Mucosa of stomach (tissue), 1 donor: ENCODE results near the gene PPFIBP1.

Experiments
- H3K27me3 ChIP-seq: one replicate; pipeline ENCODE4 v1.7.0; 2013; ENCODE audit warnings: mild to moderate bottlenecking, low read length; ENCODE audit not compliant: control insufficient read depth, insufficient read depth
- H3K36me3 ChIP-seq: one replicate; pipeline ENCODE4 v1.7.0; 2013; ENCODE audit warnings: low read length; ENCODE audit not compliant: control insufficient read depth, insufficient read depth
- H3K4me1 ChIP-seq: one replicate; pipeline ENCODE4 v1.7.0; 2013; ENCODE audit warnings: mild to moderate bottlenecking, low read length; ENCODE audit not compliant: control insufficient read depth, insufficient read depth
- H3K4me3 ChIP-seq: one replicate; pipeline ENCODE4 v1.7.0; 2013; ENCODE audit warnings: low read length
- H3K9ac ChIP-seq: one replicate; pipeline ENCODE4 v1.7.0; 2013; ENCODE audit warnings: mild to moderate bottlenecking, low read length, moderate library complexity
- H3K9me3 ChIP-seq: one replicate; pipeline ENCODE4 v1.7.0; 2013; ENCODE audit warnings: mild to moderate bottlenecking, low read length, moderate library complexity; ENCODE audit not compliant: control insufficient read depth
- donor health status: Pancreatic carcinoma.

PPFIBP1 gene

DNA sequence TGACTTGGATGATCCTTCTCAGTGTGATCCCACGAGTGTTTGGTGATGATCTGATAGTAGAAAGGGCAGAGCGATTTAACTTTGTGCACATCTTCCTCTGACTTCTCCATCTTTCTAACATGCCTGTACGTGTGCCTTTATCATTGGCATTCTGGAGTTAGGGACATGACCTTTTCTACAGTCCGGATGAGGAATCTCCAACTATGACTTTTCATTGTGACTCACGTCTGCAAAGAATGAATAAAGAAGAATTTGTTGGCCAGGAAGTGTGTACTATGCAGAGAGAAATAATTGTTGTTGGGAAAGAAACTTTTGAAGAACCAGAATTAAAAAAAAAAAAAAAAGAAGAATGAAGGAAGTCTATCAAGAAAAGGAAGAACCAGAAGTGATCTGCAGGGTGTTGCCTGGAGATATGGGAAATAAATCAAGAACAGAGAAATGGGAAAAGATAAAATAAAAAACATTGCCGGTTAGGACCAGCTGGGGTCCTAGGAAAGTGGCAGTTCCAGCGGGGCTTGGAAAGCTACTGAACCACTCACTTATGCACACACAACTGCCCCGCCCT, 25.3 kb downstream of the PPFIBP1 start:
- Histone ChIP-seq H3K9me3 (no peaks in the 10 kb centered on the region), H3K27me3 (no peaks in the 10 kb centered on the region), H3K36me3 (no peaks in the 10 kb centered on the region), H3K4me1 (peaks cover 37% of the 10 kb centered on the region), H3K4me3 (no peak overlapping the region), H3K9ac (no peak overlapping the region)

- H3K4me3 ChIP-seq: no peak overlapping the region
- H3K9ac ChIP-seq: no peak overlapping the region
- H3K27me3 ChIP-seq: no peaks in the 10 kb centered on the region
- peaks cover 43% of the 10 kb centered on the region for H3K4me1 ChIP-seq
- no peaks in the 10 kb centered on the region for H3K36me3 ChIP-seq
- no peaks in the 10 kb centered on the region for H3K9me3 ChIP-seq
These were observed 26.0 kb downstream of the PPFIBP1 start for GRCh38 chr12:27549801-27550652.

GRCh38 chr12:27550653-27550975, 26.6 kb downstream of the PPFIBP1 start:
- no peak overlapping the region for H3K9ac ChIP-seq
- peaks cover 49% of the 10 kb centered on the region for H3K4me1 ChIP-seq
- no peaks in the 10 kb centered on the region for H3K36me3 ChIP-seq
- H3K9me3 ChIP-seq: no peaks in the 10 kb centered on the region
- H3K4me3 ChIP-seq: no peak overlapping the region
- H3K27me3 ChIP-seq: no peaks in the 10 kb centered on the region

GRCh38 chr12:27551172-27551840, 27.3 kb downstream of the PPFIBP1 start:
- Histone ChIP-seq H3K9me3 (no peaks in the 10 kb centered on the region), H3K4me3 (no peak overlapping the region)

GRCh38 chr12:27552235-27552634, 28.2 kb downstream of the PPFIBP1 start:
- Histone ChIP-seq H3K9me3 (no peaks in the 10 kb centered on the region), H3K36me3 (no peaks in the 10 kb centered on the region), H3K9ac (no peak overlapping the region), H3K4me1 (peaks cover 62% of the 10 kb centered on the region), H3K27me3 (no peaks in the 10 kb centered on the region), H3K4me3 (no peak overlapping the region)

More at GRCh38 chr12:27551172-27551840, 27.3 kb downstream of the PPFIBP1 start:
- no peaks in the 10 kb centered on the region for H3K27me3 ChIP-seq
- no peak overlapping the region for H3K9ac ChIP-seq
- H3K4me1 ChIP-seq: peaks cover 56% of the 10 kb centered on the region
- no peaks in the 10 kb centered on the region for H3K36me3 ChIP-seq

DNA sequence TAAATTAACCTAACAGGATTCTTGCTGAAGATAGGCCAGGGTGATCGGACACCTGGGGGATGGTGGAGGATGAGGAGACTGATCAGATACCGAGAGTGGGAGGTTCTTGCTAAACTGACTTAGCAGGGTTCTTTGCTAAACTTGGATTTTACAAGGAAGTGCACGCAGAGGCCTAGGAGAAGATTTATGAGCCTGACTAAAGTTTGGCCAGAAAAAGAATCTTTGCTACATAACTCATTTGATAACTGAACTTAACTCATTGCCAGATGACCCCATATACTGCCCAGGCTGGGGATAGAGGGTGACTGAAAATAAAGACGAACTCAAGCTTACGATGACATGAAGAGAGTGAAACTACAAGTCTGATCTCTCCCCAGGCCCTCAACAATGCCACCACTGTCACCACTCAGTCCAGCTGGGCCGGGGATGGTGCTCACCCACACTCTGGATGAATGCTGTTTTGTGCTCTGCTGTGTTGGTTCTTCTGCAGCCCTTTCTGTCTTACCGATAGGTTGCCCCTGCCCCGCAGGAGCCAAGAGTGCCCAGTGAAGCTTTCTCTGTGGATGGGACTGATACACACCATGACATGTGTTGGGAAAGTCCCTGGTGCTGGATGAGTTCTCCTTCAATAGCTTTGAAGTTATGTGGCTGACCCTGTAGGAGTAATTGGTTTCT, 29.0 kb downstream of the PPFIBP1 start:
- Histone ChIP-seq H3K36me3 (no peaks in the 10 kb centered on the region), H3K9ac (no peak overlapping the region), H3K27me3 (no peaks in the 10 kb centered on the region), H3K9me3 (no peaks in the 10 kb centered on the region), H3K4me1 (peaks cover 63% of the 10 kb centered on the region), H3K4me3 (no peak overlapping the region)

GRCh38 chr12:27553941-27554340, 29.9 kb downstream of the PPFIBP1 start:
- Histone ChIP-seq H3K9ac (no peak overlapping the region), H3K36me3 (no peaks in the 10 kb centered on the region), H3K4me3 (no peak overlapping the region), H3K4me1 (peaks cover 54% of the 10 kb centered on the region), H3K9me3 (no peaks in the 10 kb centered on the region), H3K27me3 (no peaks in the 10 kb centered on the region)

GRCh38 chr12:27554421-27555186, 30.6 kb downstream of the PPFIBP1 start:
- Histone ChIP-seq H3K27me3 (no peaks in the 10 kb centered on the region), H3K4me3 (no peak overlapping the region), H3K9me3 (no peaks in the 10 kb centered on the region), H3K36me3 (no peaks in the 10 kb centered on the region), H3K9ac (no peak overlapping the region), H3K4me1 (peaks cover 47% of the 10 kb centered on the region)

DNA sequence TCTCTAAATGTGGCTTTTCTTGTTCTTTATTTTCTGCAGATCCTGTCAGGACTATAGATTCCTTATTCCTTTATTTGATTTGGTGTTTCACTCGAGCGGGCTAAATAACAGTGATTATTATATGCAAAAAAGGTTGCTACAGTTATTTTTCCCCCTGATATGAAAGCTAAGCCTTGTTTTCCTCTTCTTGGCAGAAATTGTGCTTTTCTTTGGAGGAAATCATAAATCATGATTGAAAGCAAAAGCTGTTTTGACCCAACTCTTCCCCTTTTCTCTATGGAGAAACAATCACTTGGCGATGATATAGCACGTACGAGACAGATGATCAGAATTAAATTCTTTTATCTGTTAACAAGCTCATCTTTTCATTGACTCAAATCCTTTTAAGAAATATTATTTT, 31.4 kb downstream of the PPFIBP1 start:
- Histone ChIP-seq H3K4me1 (peaks cover 40% of the 10 kb centered on the region), H3K36me3 (no peaks in the 10 kb centered on the region), H3K27me3 (no peaks in the 10 kb centered on the region), H3K4me3 (no peak overlapping the region), H3K9me3 (no peaks in the 10 kb centered on the region), H3K9ac (no peak overlapping the region)

DNA sequence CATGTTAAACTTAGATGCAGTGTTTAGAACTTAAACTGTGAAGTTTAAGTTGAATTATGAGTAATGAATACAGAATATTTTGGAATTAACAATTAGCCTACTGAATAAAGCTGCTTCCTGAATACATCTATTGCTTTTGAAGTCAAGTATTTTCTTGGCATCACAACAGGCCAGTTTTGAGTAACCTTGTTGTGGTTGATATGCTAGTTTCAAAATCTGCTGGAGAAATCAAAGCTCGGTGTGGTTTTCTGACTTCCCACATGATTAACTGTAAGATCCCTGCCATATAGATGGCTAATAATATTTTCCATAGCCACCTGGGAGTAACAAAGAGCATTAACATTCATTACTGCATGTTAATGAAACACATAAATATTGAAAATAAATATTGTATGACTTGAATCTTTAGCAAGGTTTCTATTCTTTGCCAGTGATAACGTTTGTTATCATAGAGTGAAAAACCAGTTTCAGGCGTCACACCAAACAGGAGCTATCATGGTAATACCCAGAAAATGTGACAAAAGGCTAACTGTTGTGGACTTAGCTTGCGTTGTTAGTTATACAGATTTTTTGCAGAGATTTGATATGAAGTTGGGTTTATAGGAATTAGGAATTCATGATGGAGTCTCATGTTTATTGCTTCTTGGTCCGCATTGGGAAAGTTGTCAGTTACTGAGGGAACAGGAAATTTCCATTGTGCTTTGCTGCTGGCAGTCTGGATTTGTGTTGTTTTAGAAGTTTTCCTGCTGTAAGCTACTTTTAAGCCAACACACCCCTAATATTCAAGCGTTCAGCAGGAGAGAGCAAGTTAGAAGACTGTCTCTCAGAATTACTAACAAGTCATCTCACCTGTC, 32.1 kb downstream of the PPFIBP1 start:
- H3K9ac ChIP-seq: peak overlapping the region; percentile 35
- no peaks in the 10 kb centered on the region for H3K27me3 ChIP-seq
- no peaks in the 10 kb centered on the region for H3K36me3 ChIP-seq
- peaks cover 34% of the 10 kb centered on the region for H3K4me1 ChIP-seq
- H3K4me3 ChIP-seq: no peak overlapping the region
- H3K9me3 ChIP-seq: no peaks in the 10 kb centered on the region

DNA sequence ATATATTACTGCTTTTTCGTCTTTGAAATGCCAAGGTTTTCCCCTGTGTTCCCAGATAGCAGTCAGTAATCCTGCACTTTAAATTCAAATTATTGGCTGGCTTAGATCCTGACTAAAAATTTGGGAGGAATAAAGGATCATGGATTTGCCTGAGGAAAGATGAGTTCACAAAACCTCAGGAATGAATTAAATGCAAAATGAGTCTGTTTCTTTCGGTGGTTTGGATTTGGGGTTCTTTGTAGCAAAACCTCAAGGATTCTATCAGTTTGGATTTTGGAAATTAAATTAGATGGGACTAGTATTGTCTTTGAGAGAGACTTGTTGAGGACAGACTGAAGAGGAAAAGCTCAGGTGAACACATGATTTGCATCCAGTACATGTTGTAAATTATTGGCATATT, 36.1 kb downstream of the PPFIBP1 start:
- no peaks in the 10 kb centered on the region for H3K27me3 ChIP-seq
- H3K9me3 ChIP-seq: no peaks in the 10 kb centered on the region
- H3K9ac ChIP-seq: no peak overlapping the region
- H3K4me3 ChIP-seq: no peak overlapping the region
- peaks cover 31% of the 10 kb centered on the region for H3K4me1 ChIP-seq
- H3K36me3 ChIP-seq: no peaks in the 10 kb centered on the region
